Measurements from ENCODE around the gene DAP.

DNA sequence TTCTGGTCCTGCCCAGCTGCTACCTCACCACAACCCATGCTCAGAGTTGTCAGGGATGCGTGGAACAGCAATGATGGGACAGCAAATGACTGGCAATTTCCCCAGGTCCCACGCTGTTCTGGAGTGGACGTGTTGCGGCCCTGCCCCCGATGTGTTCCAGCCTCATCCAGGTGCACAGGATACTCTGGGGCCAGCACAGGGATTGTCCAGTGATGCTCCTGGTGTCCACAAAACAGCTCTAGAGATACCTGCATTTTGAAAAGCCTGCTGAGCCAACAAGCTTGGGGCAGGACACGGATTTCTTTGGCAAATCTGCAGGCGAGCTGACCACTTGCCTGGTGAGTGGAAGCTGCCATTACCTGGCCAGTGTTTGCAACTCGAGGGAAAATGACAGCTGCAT lies 108.4 kb downstream of the DAP start:
- TF ChIP-seq EZH2 (IDR thresholded peaks at IDR 0.05; ENCODE audit: insufficient read depth, poor library complexity, severe bottlenecking): no peak
- TF ChIP-seq EZH2phosphoT487 (IDR thresholded peaks at IDR 0.05; ENCODE audit: insufficient read depth, low read depth): no peak

Measured in GM23248 (cell line).